CD14-positive monocyte (primary cell): ENCODE results near the gene DNMT3L. TPM values are rescaled to one million over a fixed set of nuclear protein-coding genes. Genes with fewer than 3 reads are reported as not detected.

Experiments used
- DNase-seq, 3 donors: peaks; one replicate each; pipeline ENCODE4 v3.0.0-alpha.2; 2011 to 2022
- H2AFZ ChIP-seq: 2 replicates; pipeline ENCODE4 v1.6.0; 2012; ENCODE audit warnings: mild to moderate bottlenecking, low read depth, low read length, inconsistent platforms; ENCODE audit not compliant: insufficient read depth, poor library complexity, severe bottlenecking
- H3K27ac ChIP-seq, 2 donors: 1 replicate in 1 of 2; 2 replicates in 1 of 2; pipeline ENCODE4 v1.5.1; 2012 to 2013; ENCODE audit warnings: low read length in 2 of 2, control low read depth in 1 of 2, inconsistent platforms in 1 of 2, low read depth in 1 of 2, mild to moderate bottlenecking in 1 of 2
- H3K27me3 ChIP-seq, 2 donors: one replicate each; pipeline versions ENCODE4 v1.6.0 to v1.6.1; 2011 to 2013; ENCODE audit warnings: low read length in 2 of 2; ENCODE audit not compliant: control insufficient read depth in 2 of 2, insufficient read depth in 2 of 2
- H3K36me3 ChIP-seq, 2 donors: replicated peaks in 1 of 2; 1 replicate in 1 of 2; 2 replicates in 1 of 2; pipeline versions ENCODE4 v1.5.1 to v1.6.1; 2012 to 2013; ENCODE audit warnings: low read length in 2 of 2, control low read depth in 1 of 2, inconsistent platforms in 1 of 2, mild to moderate bottlenecking in 1 of 2; ENCODE audit not compliant: insufficient read depth in 2 of 2, control insufficient read depth in 1 of 2
- H3K4me1 ChIP-seq, 2 donors: 1 replicate in 1 of 2; 2 replicates in 1 of 2; pipeline versions ENCODE4 v1.5.1 to v1.6.1; 2012 to 2013; ENCODE audit warnings: low read length in 2 of 2, control low read depth in 1 of 2, inconsistent platforms in 1 of 2, mild to moderate bottlenecking in 1 of 2, moderate library complexity in 1 of 2; ENCODE audit not compliant: insufficient read depth in 2 of 2, control insufficient read depth in 1 of 2
- H3K4me2 ChIP-seq: replicated peaks from 2 replicates; pipeline ENCODE3; 2012; ENCODE audit warnings: low read length, moderate library complexity, mild to moderate bottlenecking; ENCODE audit not compliant: poor library complexity, severe bottlenecking; ENCODE audit errors: extremely low read depth
- H3K4me3 ChIP-seq, 3 experiments: fragments of 200-600 bp in 1 of 3; sonication (generic) in 1 of 3; replicated peaks in 1 of 3; 1 replicate in 2 of 3; 2 replicates in 1 of 3; pipeline ENCODE4 v1.5.1; 2011 to 2013; ENCODE audit warnings: low read length in 3 of 3, mild to moderate bottlenecking in 3 of 3, control low read depth in 2 of 3, low read depth in 2 of 3, inconsistent platforms in 1 of 3, moderate library complexity in 1 of 3
- H3K79me2 ChIP-seq: 2 replicates; pipeline ENCODE4 v1.6.0; 2012; ENCODE audit warnings: mild to moderate bottlenecking, control low read depth, inconsistent platforms, low read length, moderate library complexity; ENCODE audit not compliant: insufficient read depth
- H3K9ac ChIP-seq: 2 replicates; pipeline ENCODE4 v1.6.0; 2017; ENCODE audit warnings: low read length, mild to moderate bottlenecking; ENCODE audit not compliant: insufficient read depth, poor library complexity, severe bottlenecking
- H3K9me3 ChIP-seq, 2 donors: replicated peaks in 1 of 2; 1 replicate in 1 of 2; 2 replicates in 1 of 2; pipeline versions ENCODE4 v1.5.1 to v1.6.1; 2012 to 2013; ENCODE audit warnings: low read length in 2 of 2, control low read depth in 1 of 2; ENCODE audit not compliant: control insufficient read depth in 1 of 2, insufficient read depth in 1 of 2
- H4K20me1 ChIP-seq: 2 replicates; pipeline ENCODE4 v1.6.0; 2012; ENCODE audit warnings: mild to moderate bottlenecking, low read length, control low read depth, moderate library complexity; ENCODE audit not compliant: insufficient read depth
- H3K27ac Mint-ChIP-seq, 7 donors: one replicate each; pipeline ENCODE4 v1.8.0; 2020; ENCODE audit warnings: mild to moderate bottlenecking in 7 of 7, mixed read lengths in 7 of 7, moderate library complexity in 6 of 7, inconsistent platforms in 2 of 7
- H3K27me3 Mint-ChIP-seq, 3 donors: one replicate each; pipeline ENCODE4 v1.8.0; 2021 to 2022; ENCODE audit warnings: low read depth in 3 of 3, mild to moderate bottlenecking in 3 of 3, mixed read lengths in 3 of 3, moderate library complexity in 3 of 3, inconsistent platforms in 1 of 3
- H3K36me3 Mint-ChIP-seq, 2 donors: one replicate each; pipeline ENCODE4 v1.8.0; 2020; ENCODE audit warnings: mixed read lengths in 2 of 2, inconsistent platforms in 1 of 2, mild to moderate bottlenecking in 1 of 2
- H3K4me1 Mint-ChIP-seq: one replicate; pipeline ENCODE4 v1.8.0; 2020; ENCODE audit warnings: mild to moderate bottlenecking, mixed read lengths
- H3K4me3 Mint-ChIP-seq, 2 donors: one replicate each; pipeline ENCODE4 v1.8.0; 2020; ENCODE audit warnings: mild to moderate bottlenecking in 2 of 2, mixed read lengths in 2 of 2, moderate library complexity in 1 of 2
- H3K9me3 Mint-ChIP-seq, 7 donors: one replicate each; pipeline ENCODE4 v1.8.0; 2020 to 2022; ENCODE audit warnings: mixed read lengths in 7 of 7, mild to moderate bottlenecking in 6 of 7, moderate library complexity in 6 of 7, inconsistent platforms in 2 of 7
- WGBS: methylation state at CpG from one replicate; pipeline ENCODE4 v1.1.5; 2013; ENCODE audit warnings: missing lambda C conversion rate; ENCODE audit not compliant: insufficient coverage; 5-methylcytosine and 5-hydroxymethylcytosine counted together
- intact Hi-C, 2 donors: fragments of 100-400 bp; cut with micrococcal nuclease; formaldehyde crosslinking; loops; one replicate each; pipeline versions ENCODE4 v1.15.0 to v1.15.1; 2023
- polyA plus RNA-seq, 3 donors: library from polyadenylated mRNA; depleted of rRNA in 1 of 3; unstranded in 2 of 3; stranded (reverse) in 1 of 3; fragments of 300-500 nt in 2 of 3; fragments of >200 nt in 1 of 3; fragmentation: Illumina TruSeq in 2 of 3; gene quantifications; 1 replicate in 2 of 3; 2 replicates in 1 of 3; pipeline ENCODE4 v1.2.3, GENCODE V29; 2012 to 2021
- TF ChIP-seq, protein P1 (sequence below): fragments of 200-600 bp; IDR thresholded peaks from one replicate; pipeline ENCODE4 v1.8.0; 2022; ENCODE audit warnings: antibody characterized with exemption, mild to moderate bottlenecking

The DNMT3L gene
- polyA plus RNA-seq, 3 donors, result not detected

DNA sequence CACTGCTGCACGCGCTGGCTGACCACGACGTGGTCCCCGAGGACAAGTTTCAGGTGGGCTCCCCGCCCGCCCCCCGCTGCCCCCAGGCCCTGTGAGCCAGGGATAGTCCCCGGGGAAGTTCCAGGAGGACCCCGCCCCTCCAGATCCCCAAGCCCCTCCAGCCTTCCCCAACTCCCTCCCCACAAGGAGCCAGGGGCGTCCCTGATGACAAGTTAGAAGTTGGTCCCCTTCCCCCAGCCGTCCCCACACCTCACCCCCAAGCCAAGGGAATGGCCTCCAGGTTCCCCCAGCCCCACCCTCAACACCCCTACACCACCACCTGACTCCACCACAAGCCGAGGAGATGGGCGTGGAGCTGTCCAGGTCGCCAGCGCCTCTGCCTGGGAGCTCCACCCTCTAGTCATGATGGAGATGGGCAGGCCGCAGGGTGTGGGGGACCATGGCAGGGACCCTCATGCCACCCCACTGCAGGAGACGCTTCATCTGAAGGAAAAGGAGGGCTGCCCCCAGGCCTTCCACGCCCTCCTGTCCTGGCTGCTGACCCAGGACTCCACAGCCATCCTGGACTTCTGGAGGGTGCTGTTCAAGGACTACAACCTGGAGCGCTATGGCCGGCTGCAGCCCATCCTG lies 24.5 kb upstream of the DNMT3L start:
- Histone ChIP-seq H4K20me1 (no peaks in the 10 kb centered on the region), H3K79me2 (no peaks in the 10 kb centered on the region), H3K4me1 (no peaks in the 10 kb centered on the region), H3K27me3 (peaks cover 0 to 3% of the 10 kb centered on the region in 2 donors), H3K4me2 (no peak overlapping the region), H3K36me3 (no peaks in the 10 kb centered on the region), H3K27ac (no peak overlapping the region), H3K9me3 (no peaks in the 10 kb centered on the region), H3K4me3 (no peak overlapping the region), H3K9ac (no peak overlapping the region), H2AFZ (no peak overlapping the region)
- Mint-ChIP-seq H3K27ac (no peak overlapping the region), H3K4me1 (peaks cover 12% of the 10 kb centered on the region), H3K36me3 (no peaks in the 10 kb centered on the region), H3K9me3 (peaks cover 0 to 6% (median 0%) of the 10 kb centered on the region in 7 donors), H3K27me3 (peaks cover 10 to 43% (median 11%) of the 10 kb centered on the region in 3 donors), H3K4me3 (no peak overlapping the region)
- TF ChIP-seq, protein P1, sequence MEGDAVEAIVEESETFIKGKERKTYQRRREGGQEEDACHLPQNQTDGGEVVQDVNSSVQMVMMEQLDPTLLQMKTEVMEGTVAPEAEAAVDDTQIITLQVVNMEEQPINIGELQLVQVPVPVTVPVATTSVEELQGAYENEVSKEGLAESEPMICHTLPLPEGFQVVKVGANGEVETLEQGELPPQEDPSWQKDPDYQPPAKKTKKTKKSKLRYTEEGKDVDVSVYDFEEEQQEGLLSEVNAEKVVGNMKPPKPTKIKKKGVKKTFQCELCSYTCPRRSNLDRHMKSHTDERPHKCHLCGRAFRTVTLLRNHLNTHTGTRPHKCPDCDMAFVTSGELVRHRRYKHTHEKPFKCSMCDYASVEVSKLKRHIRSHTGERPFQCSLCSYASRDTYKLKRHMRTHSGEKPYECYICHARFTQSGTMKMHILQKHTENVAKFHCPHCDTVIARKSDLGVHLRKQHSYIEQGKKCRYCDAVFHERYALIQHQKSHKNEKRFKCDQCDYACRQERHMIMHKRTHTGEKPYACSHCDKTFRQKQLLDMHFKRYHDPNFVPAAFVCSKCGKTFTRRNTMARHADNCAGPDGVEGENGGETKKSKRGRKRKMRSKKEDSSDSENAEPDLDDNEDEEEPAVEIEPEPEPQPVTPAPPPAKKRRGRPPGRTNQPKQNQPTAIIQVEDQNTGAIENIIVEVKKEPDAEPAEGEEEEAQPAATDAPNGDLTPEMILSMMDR, result no peak
- DNase-seq, result no peak
- 85% methylated on average over 16 of the region's 21 CpGs for WGBS
- intact Hi-C loops, result no loop called here

DNA sequence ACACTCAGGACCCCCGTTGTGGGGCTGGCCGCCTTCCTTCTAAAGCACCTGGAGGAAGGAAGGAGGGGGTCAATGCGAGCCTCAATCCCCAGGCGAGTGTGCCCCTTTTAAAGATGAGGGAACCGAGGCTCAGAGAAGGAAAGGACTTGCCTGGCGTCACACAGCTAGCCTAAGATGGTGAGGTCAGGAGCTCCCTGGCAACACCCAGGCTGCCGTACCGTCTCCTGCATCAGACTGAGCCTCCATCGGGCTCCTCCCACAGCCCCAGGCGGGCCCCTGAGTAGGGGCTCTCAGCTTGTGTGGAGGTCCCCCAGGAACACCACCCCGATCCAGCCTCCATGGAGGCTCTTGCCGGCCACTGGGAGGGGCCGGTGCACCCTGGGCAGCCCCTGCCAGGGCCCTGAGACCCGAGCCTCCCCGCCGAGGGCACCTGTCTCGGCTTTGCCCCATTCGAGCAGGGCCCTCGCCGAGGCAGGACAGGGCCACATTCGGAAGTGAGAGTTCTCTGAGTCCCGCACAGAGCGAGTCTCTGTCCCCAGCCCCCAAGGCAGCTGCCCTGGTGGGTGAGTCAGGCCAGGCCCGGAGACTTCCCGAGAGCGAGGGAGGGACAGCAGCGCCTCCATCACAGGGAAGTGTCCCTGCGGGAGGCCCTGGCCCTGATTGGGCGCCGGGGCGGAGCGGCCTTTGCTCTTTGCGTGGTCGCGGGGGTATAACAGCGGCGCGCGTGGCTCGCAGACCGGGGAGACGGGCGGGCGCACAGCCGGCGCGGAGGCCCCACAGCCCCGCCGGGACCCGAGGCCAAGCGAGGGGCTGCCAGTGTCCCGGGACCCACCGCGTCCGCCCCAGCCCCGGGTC lies 23.7 kb upstream of the DNMT3L start, which contains the start of gene AIRE:
Gene AIRE (plus strand): TSS at position 739 of the 855 bp plus-strand sequence. CDS start 131 bp downstream, outside the sequence.
- no peaks in the 10 kb centered on the region for H3K36me3 ChIP-seq
- H3K9me3 ChIP-seq, result no peaks in the 10 kb centered on the region
- H2AFZ ChIP-seq, result no peak within 1 kb of the TSS
- no peaks in the 10 kb centered on the region for H3K4me1 ChIP-seq
- H3K27me3 ChIP-seq, result peaks cover 0 to 3% of the 10 kb centered on the region in 2 donors
- H3K79me2 ChIP-seq, result no peaks in the 10 kb centered on the region
- H3K4me1 Mint-ChIP-seq, result peaks cover 12% of the 10 kb centered on the region
- peaks cover 0 to 3% (median 0%) of the 10 kb centered on the region in 7 donors for H3K9me3 Mint-ChIP-seq
- peak in 1 of 3 donors; percentile 41 for DNase-seq
- intact Hi-C loops, result no loop called here
- no peak within 1 kb of the TSS for H3K4me3 Mint-ChIP-seq
- H3K36me3 Mint-ChIP-seq, result no peaks in the 10 kb centered on the region
- H3K27ac ChIP-seq, result no peak within 1 kb of the TSS
- H4K20me1 ChIP-seq, result no peaks in the 10 kb centered on the region
- H3K4me2 ChIP-seq, result no peak within 1 kb of the TSS
- TF ChIP-seq, protein P1, result no peak
- WGBS, result 58% methylated on average over 53 of the region's 56 CpGs
- peaks cover 8 to 43% (median 10%) of the 10 kb centered on the region in 3 donors for H3K27me3 Mint-ChIP-seq
- no peak within 1 kb of the TSS for H3K9ac ChIP-seq
- no peak within 1 kb of the TSS for H3K27ac Mint-ChIP-seq
- H3K4me3 ChIP-seq, result no peak within 1 kb of the TSS
